KMS-11 (cell line): ENCODE results near the gene OR2A14.

Experiments
- H2AFZ ChIP-seq: fragments of 200-600 bp; sonication (generic); 2 replicates; pipeline ENCODE4 v1.6.1; 2016; ENCODE audit warnings: antibody characterized with exemption, mixed run types, low read depth
- H3K27ac ChIP-seq: fragments of 200-600 bp; sonication (generic); 2 replicates; pipeline ENCODE4 v1.6.1; 2016; ENCODE audit warnings: mild to moderate bottlenecking, mixed run types
- H3K27me3 ChIP-seq: fragments of 200-600 bp; sonication (generic); 2 replicates; pipeline ENCODE4 v1.6.1; 2017; ENCODE audit warnings: mild to moderate bottlenecking, low read depth, mixed run types, moderate library complexity; ENCODE audit not compliant: insufficient read depth
- H3K36me3 ChIP-seq: fragments of 200-600 bp; sonication (generic); 2 replicates; pipeline ENCODE4 v1.6.1; 2017; ENCODE audit warnings: mild to moderate bottlenecking, mixed run types; ENCODE audit not compliant: insufficient read depth
- H3K4me1 ChIP-seq: fragments of 200-600 bp; sonication (generic); 2 replicates; pipeline ENCODE4 v1.6.1; 2016; ENCODE audit warnings: mild to moderate bottlenecking, low read depth, mixed run types; ENCODE audit not compliant: poor library complexity, severe bottlenecking
- H3K4me2 ChIP-seq: fragments of 200-600 bp; sonication (generic); 2 replicates; pipeline ENCODE4 v1.7.0; 2016; ENCODE audit warnings: mild to moderate bottlenecking, mixed run types
- H3K4me3 ChIP-seq: fragments of 200-600 bp; sonication (generic); IDR thresholded peaks from 2 replicates; pipeline ENCODE4 v1.6.1; 2017; ENCODE audit warnings: low read depth, low read length, mixed read lengths; ENCODE audit not compliant: insufficient read depth
- H3K79me2 ChIP-seq: fragments of 200-600 bp; sonication (generic); 2 replicates; pipeline ENCODE4 v1.6.1; 2016; ENCODE audit warnings: low read depth, mixed run types; ENCODE audit not compliant: insufficient read depth
- H3K9ac ChIP-seq: fragments of 200-600 bp; sonication (generic); 2 replicates; pipeline ENCODE4 v1.6.1; 2016; ENCODE audit warnings: mild to moderate bottlenecking, mixed run types
- H4K20me1 ChIP-seq: fragments of 200-600 bp; sonication (generic); 2 replicates; pipeline ENCODE4 v1.6.1; 2016; ENCODE audit warnings: mild to moderate bottlenecking, mixed run types; ENCODE audit not compliant: insufficient read depth
- CTCF ChIP-seq: fragments of 200-600 bp; sonication (generic); conservative IDR thresholded peaks from 2 replicates; pipeline ENCODE4 v1.6.1; 2017; ENCODE audit warnings: low read depth, mild to moderate bottlenecking, antibody characterized with exemption, low read length, moderate library complexity, mixed read lengths

The OR2A14 gene

GRCh38 chr7:144087230-144087629 lies 35.7 kb upstream of the OR2A14 start:
- no peak overlapping the region for H3K4me3 ChIP-seq
- no peaks in the 10 kb centered on the region for H3K36me3 ChIP-seq
- no peaks in the 10 kb centered on the region for H3K79me2 ChIP-seq
- no peak for TF ChIP-seq CTCF
- no peaks in the 10 kb centered on the region for H4K20me1 ChIP-seq
- H2AFZ ChIP-seq, result no peak overlapping the region
- H3K27ac ChIP-seq, result no peak overlapping the region
- no peaks in the 10 kb centered on the region for H3K27me3 ChIP-seq
- H3K9ac ChIP-seq, result no peak overlapping the region
- no peak overlapping the region for H3K4me2 ChIP-seq
- H3K4me1 ChIP-seq, result no peaks in the 10 kb centered on the region

- Histone ChIP-seq H3K4me1 (no peaks in the 10 kb centered on the region), H3K4me2 (no peak overlapping the region), H3K27ac (no peak overlapping the region), H3K27me3 (no peaks in the 10 kb centered on the region), H3K79me2 (no peaks in the 10 kb centered on the region), H3K9ac (no peak overlapping the region), H4K20me1 (no peaks in the 10 kb centered on the region), H3K36me3 (no peaks in the 10 kb centered on the region), H3K4me3 (no peak overlapping the region), H2AFZ (no peak overlapping the region)
- TF ChIP-seq CTCF, result no peak
These were observed 32.3 kb upstream of the OR2A14 start for GRCh38 chr7:144090667-144091066.

- Histone ChIP-seq H3K4me2 (no peak overlapping the region), H3K4me3 (no peak overlapping the region), H3K27me3 (no peaks in the 10 kb centered on the region), H2AFZ (no peak overlapping the region), H3K27ac (no peak overlapping the region), H3K9ac (no peak overlapping the region), H3K79me2 (no peaks in the 10 kb centered on the region), H4K20me1 (no peaks in the 10 kb centered on the region), H3K4me1 (no peaks in the 10 kb centered on the region), H3K36me3 (no peaks in the 10 kb centered on the region)
- no peak for TF ChIP-seq CTCF
These were observed 24.2 kb upstream of the OR2A14 start for GRCh38 chr7:144098776-144099175.

- Histone ChIP-seq H3K79me2 (no peaks in the 10 kb centered on the region), H3K36me3 (no peaks in the 10 kb centered on the region), H2AFZ (no peak overlapping the region), H3K27me3 (no peaks in the 10 kb centered on the region), H3K4me3 (no peak overlapping the region), H3K9ac (no peak overlapping the region), H3K27ac (no peak overlapping the region), H3K4me1 (no peaks in the 10 kb centered on the region), H4K20me1 (no peaks in the 10 kb centered on the region), H3K4me2 (no peak overlapping the region)
- TF ChIP-seq CTCF, result no peak
These were observed 22.4 kb upstream of the OR2A14 start for GRCh38 chr7:144100607-144101006.

GRCh38 chr7:144102041-144102440 lies 20.9 kb upstream of the OR2A14 start:
- H2AFZ ChIP-seq, result no peak overlapping the region
- no peak for TF ChIP-seq CTCF

More at GRCh38 chr7:144102041-144102440, 20.9 kb upstream of the OR2A14 start:
- Histone ChIP-seq H3K9ac (no peak overlapping the region), H3K36me3 (no peaks in the 10 kb centered on the region), H4K20me1 (no peaks in the 10 kb centered on the region), H3K4me2 (no peak overlapping the region), H3K4me3 (no peak overlapping the region), H3K27ac (no peak overlapping the region), H3K27me3 (no peaks in the 10 kb centered on the region), H3K79me2 (no peaks in the 10 kb centered on the region), H3K4me1 (no peaks in the 10 kb centered on the region)
